Endothelial cell (in vitro differentiated cells): ENCODE results near the gene GOSR1. TPM values are rescaled to one million over a fixed set of nuclear protein-coding genes. Genes with fewer than 3 reads are reported as not detected.
"Not testable (repeated sequence)": the region's sequence is repeated elsewhere in the genome, so short reads cannot be mapped to it uniquely, and the experiment has no call there.

ENCODE experiments used
- DNase-seq: peaks from one replicate; pipeline ENCODE4 v3.0.0; 2021; ENCODE audit warnings: low spot score
- H3K27ac Mint-ChIP-seq: one replicate; pipeline ENCODE4 v1.8.0; 2021; ENCODE audit warnings: mixed read lengths, inconsistent platforms; ENCODE audit not compliant: unreplicated experiment
- H3K27me3 Mint-ChIP-seq: one replicate; pipeline ENCODE4 v1.8.0; 2021; ENCODE audit warnings: mild to moderate bottlenecking, moderate library complexity, mixed read lengths, inconsistent platforms; ENCODE audit not compliant: unreplicated experiment
- H3K36me3 Mint-ChIP-seq: one replicate; pipeline ENCODE4 v1.8.0; 2021; ENCODE audit warnings: mild to moderate bottlenecking, low read depth, mixed read lengths, inconsistent platforms; ENCODE audit not compliant: unreplicated experiment
- H3K4me1 Mint-ChIP-seq: one replicate; pipeline ENCODE4 v1.8.0; 2021; ENCODE audit warnings: mild to moderate bottlenecking, mixed read lengths, inconsistent platforms; ENCODE audit not compliant: unreplicated experiment
- H3K4me3 Mint-ChIP-seq: one replicate; pipeline ENCODE4 v1.8.0; 2021; ENCODE audit warnings: mild to moderate bottlenecking, mixed read lengths, inconsistent platforms; ENCODE audit not compliant: unreplicated experiment
- H3K9me3 Mint-ChIP-seq: one replicate; pipeline ENCODE4 v1.8.0; 2021; ENCODE audit warnings: mixed read lengths, inconsistent platforms; ENCODE audit not compliant: unreplicated experiment
- CTCF ChIP-seq: fragments of 200-600 bp; sonication (generic); IDR thresholded peaks from one replicate; pipeline ENCODE4 v1.5.0; 2021; ENCODE audit warnings: antibody characterized with exemption; ENCODE audit not compliant: unreplicated experiment
- total RNA-seq: library from RNA; stranded (reverse); fragmentation: NEBNext Ultra II Directional; extraction: Animal tissue kit (Norgen Biotek cat#: 25700); gene quantifications from one replicate; pipeline ENCODE4 v1.2.1, GENCODE V29; 2021; ENCODE audit not compliant: unreplicated experiment

Gene GOSR1
- total RNA-seq, 1 donor from 2014 or later, result 47.5 TPM

- Mint-ChIP-seq H3K4me3 (no peak overlapping the region), H3K36me3 (peaks cover 40% of the 10 kb centered on the region), H3K27me3 (no peaks in the 10 kb centered on the region), H3K9me3 (no peaks in the 10 kb centered on the region), H3K4me1 (peaks cover under 1% of the 10 kb centered on the region), H3K27ac (no peak overlapping the region)
- TF ChIP-seq CTCF, result no peak
- no peak for DNase-seq
These were observed 43.7 kb downstream of the GOSR1 start for GRCh38 chr17:30520882-30521281.

- DNase-seq, result no peak
- Mint-ChIP-seq H3K27me3 (no peaks in the 10 kb centered on the region), H3K4me3 (peak overlapping the region; percentile 54), H3K27ac (no peak overlapping the region), H3K36me3 (peaks cover 40% of the 10 kb centered on the region), H3K9me3 (no peaks in the 10 kb centered on the region), H3K4me1 (peaks cover 5% of the 10 kb centered on the region)
- TF ChIP-seq CTCF, result no peak
These were observed 44.6 kb downstream of the GOSR1 start for GRCh38 chr17:30521766-30522165.

DNA sequence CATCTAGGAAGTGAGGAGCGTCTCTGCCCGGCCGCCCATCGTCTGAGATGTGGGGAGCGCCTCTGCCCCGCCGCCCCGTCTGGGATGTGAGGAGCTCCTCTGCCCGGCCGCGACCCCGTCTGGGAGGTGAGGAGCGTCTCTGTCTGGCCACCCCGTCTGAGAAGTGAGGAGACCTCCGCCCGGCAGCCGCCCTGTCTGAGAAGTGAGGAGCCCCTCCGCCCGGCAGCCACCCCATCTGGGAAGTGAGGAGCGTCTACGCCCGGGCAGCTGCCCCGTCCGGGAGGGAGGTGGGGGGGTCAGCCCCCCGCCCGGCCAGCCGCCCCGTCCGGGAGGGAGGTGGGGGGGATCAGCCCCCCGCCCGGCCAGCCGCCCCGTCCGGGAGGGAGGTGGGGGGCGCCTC lies 46.0 kb downstream of the GOSR1 start:
- H3K27me3 Mint-ChIP-seq, H3K4me3 Mint-ChIP-seq, DNase-seq, H3K4me1 Mint-ChIP-seq, H3K9me3 Mint-ChIP-seq, H3K27ac Mint-ChIP-seq: not testable (repeated sequence)
- H3K36me3 Mint-ChIP-seq, result peaks cover 34% of the 10 kb centered on the region

DNA sequence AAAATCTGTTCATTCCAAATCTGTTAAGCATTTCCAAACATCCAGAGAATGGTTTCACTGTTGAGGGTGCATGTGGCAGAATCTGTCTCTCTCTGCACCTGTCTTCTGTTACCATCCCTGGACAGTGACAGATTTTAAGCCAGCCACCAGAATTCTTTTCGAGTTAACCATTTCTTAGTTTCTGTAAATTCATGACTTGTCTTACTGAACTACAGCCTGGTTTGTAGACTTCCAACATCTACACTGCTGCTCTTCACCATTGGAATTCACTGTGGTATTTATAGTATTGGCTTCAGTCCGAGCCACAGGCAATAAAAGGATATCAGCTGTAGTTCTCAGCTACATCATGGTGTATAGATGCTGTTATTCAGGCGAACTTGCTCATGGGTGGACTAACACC lies 47.6 kb downstream of the GOSR1 start:
- peaks cover 30% of the 10 kb centered on the region for H3K36me3 Mint-ChIP-seq
- H3K4me1 Mint-ChIP-seq, result peaks cover 5% of the 10 kb centered on the region
- no peak overlapping the region for H3K27ac Mint-ChIP-seq
- no peak overlapping the region for H3K4me3 Mint-ChIP-seq
- no peak for DNase-seq
- H3K27me3 Mint-ChIP-seq, result no peaks in the 10 kb centered on the region
- no peak for TF ChIP-seq CTCF
- no peaks in the 10 kb centered on the region for H3K9me3 Mint-ChIP-seq

GRCh38 chr17:30526401-30526800 lies 49.2 kb downstream of the GOSR1 start:
- Mint-ChIP-seq H3K27me3 (no peaks in the 10 kb centered on the region), H3K27ac (no peak overlapping the region), H3K4me3 (no peak overlapping the region), H3K36me3 (peaks cover 19% of the 10 kb centered on the region), H3K9me3 (no peaks in the 10 kb centered on the region), H3K4me1 (peaks cover 5% of the 10 kb centered on the region)
- TF ChIP-seq CTCF, result no peak
- DNase-seq, result no peak

- DNase-seq, H3K36me3 Mint-ChIP-seq, H3K4me3 Mint-ChIP-seq, H3K27me3 Mint-ChIP-seq, H3K4me1 Mint-ChIP-seq, H3K9me3 Mint-ChIP-seq, H3K27ac Mint-ChIP-seq: not testable (repeated sequence)
These were observed 51.5 kb downstream of the GOSR1 start for GRCh38 chr17:30528701-30529100.
